ENCODE results near the gene DDX50. TPM values are rescaled to one million over a fixed set of nuclear protein-coding genes. Genes with fewer than 3 reads are reported as not detected.

DDX50 gene
- total and polyA plus RNA-seq, 5 experiments from 2014 or later, result 34.1 to 55.9 (median 45.7) TPM

- no peak overlapping the region for H3K27ac Mint-ChIP-seq
- H3K4me1 Mint-ChIP-seq, result no peaks in the 10 kb centered on the region
- POLR2A ChIA-PET, result no interaction called here
- DNase-seq (no peak), ATAC-seq (no peak)
- no peaks in the 10 kb centered on the region for H3K27me3 Mint-ChIP-seq
- H3K36me3 Mint-ChIP-seq, result no peaks in the 10 kb centered on the region
- H3K9me3 Mint-ChIP-seq, result peaks cover 0 to 2% (median 0%) of the 10 kb centered on the region in 9 donors
- no peak overlapping the region for H3K4me3 Mint-ChIP-seq
Observed at GRCh38 chr10:68876246-68877138, 24.6 kb upstream of the DDX50 start.

GRCh38 chr10:68877482-68878110 is 23.5 kb upstream of the DDX50 start:
- no peak overlapping the region for H3K4me3 Mint-ChIP-seq
- no peaks in the 10 kb centered on the region for H3K27me3 Mint-ChIP-seq
- no peaks in the 10 kb centered on the region for H3K36me3 Mint-ChIP-seq
- no peak overlapping the region for H3K27ac Mint-ChIP-seq
- POLR2A ChIA-PET, result no interaction called here
- H3K9me3 Mint-ChIP-seq, result no peaks in the 10 kb centered on the region
- DNase-seq (no peak), ATAC-seq (no peak)
- no peaks in the 10 kb centered on the region for H3K4me1 Mint-ChIP-seq

- Mint-ChIP-seq H3K27me3 (no peaks in the 10 kb centered on the region), H3K9me3 (no peaks in the 10 kb centered on the region), H3K36me3 (no peaks in the 10 kb centered on the region), H3K27ac (no peak overlapping the region), H3K4me1 (no peaks in the 10 kb centered on the region), H3K4me3 (no peak overlapping the region)
- no peak for DNase-seq
- ATAC-seq, result no peak
- POLR2A ChIA-PET, result no interaction called here
Observed at GRCh38 chr10:68878496-68878895, 22.6 kb upstream of the DDX50 start.

DNA sequence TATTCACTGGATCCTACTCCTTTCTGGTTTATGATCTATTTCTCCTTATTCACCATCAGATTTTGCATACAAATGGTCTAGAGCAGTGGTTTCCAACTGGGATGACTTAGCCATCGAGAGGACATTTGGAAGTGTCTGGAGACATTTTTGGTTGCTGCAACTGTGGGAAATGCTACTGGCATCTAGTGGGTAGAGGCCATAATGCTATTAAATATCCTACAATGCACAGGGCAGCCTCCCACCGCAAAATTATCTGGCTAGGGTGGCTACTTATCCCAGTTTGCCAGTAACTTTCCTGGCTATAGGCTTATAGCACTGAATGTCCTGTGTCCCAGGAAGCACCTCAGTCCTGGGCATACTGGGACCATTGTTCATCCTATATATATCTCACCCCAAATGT is 21.5 kb upstream of the DDX50 start:
- DNase-seq (no peak), ATAC-seq (no peak)
- Mint-ChIP-seq H3K27me3 (no peaks in the 10 kb centered on the region), H3K4me3 (no peak overlapping the region), H3K9me3 (no peaks in the 10 kb centered on the region), H3K4me1 (no peaks in the 10 kb centered on the region), H3K27ac (no peak overlapping the region), H3K36me3 (no peaks in the 10 kb centered on the region)
- POLR2A ChIA-PET, result no interaction called here

- Mint-ChIP-seq H3K27ac (no peak overlapping the region), H3K4me1 (no peaks in the 10 kb centered on the region), H3K36me3 (no peaks in the 10 kb centered on the region), H3K27me3 (no peaks in the 10 kb centered on the region), H3K4me3 (no peak overlapping the region), H3K9me3 (no peaks in the 10 kb centered on the region)
- POLR2A ChIA-PET, result no interaction called here
- DNase-seq (no peak), ATAC-seq (no peak)
Observed at GRCh38 chr10:68880181-68880580, 20.9 kb upstream of the DDX50 start.

DNA sequence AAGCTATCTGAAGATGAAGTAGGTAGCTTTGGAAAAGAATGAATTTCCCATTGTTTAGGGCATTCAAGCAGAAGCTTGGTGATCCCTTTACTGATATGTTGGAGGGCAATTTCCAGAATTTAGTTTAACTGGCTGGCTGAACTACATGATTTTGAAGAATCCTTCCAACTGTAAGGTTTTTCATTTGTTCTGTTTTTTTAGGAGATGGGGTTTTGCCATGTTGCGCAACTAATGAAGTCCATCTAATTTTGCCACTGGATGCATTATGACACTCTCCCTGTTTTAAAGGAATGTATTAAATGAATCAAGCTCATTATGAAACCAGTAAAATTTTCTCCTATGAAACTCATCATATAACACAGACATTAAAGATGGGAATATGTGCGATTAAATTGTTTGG is 6.1 kb upstream of the DDX50 start:
- no peaks in the 10 kb centered on the region for H3K9me3 Mint-ChIP-seq
- H3K4me3 Mint-ChIP-seq, result no peak overlapping the region
- POLR2A ChIA-PET, result interaction anchor here (0.6 kb wide), 1 partner anchor 93 kb away, joined by 3 read pairs; the partner anchor contains the start of gene KIFBP
- no peak overlapping the region for H3K27ac Mint-ChIP-seq
- peaks cover 0 to 4% (median 0%) of the 10 kb centered on the region in 5 donors for H3K27me3 Mint-ChIP-seq
- peaks cover 1 to 5% (median 2%) of the 10 kb centered on the region in 4 donors for H3K4me1 Mint-ChIP-seq
- H3K36me3 Mint-ChIP-seq, result no peaks in the 10 kb centered on the region
- ATAC-seq, result no peak
- no peak for DNase-seq

DNA sequence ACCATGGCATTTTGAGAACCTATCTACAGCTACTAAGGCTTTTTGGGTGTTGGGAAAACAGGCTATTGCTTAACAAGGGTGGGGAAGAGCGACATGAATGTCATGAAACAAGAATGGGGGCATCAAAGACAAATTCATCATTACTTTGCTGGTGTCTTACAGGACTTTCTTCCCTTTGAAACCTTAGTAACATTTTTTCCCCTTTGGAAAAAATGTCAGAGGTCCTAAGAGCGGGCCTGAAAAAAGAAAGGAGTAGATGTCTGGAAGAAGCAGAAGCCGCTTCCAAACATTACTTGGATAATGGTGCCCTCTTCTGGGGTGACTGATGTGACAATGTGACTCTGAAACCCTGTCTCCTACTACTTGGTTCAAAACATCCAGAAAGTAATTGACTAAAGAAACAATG is 3.8 kb upstream of the DDX50 start:
- Mint-ChIP-seq H3K4me3 (no peak overlapping the region), H3K36me3 (no peaks in the 10 kb centered on the region), H3K27ac (peak overlapping the region in 1 of 10 donors; percentile 60), H3K4me1 (peaks cover 9 to 24% (median 17%) of the 10 kb centered on the region in 4 donors), H3K9me3 (no peaks in the 10 kb centered on the region), H3K27me3 (peaks cover 0 to 4% (median 0%) of the 10 kb centered on the region in 5 donors)
- DNase-seq (peak in 7 of 10 donors; percentile 13 to 59 (median 27)), ATAC-seq (no peak)
- POLR2A ChIA-PET, result no interaction called here

GRCh38 chr10:68899186-68899745 is 1.8 kb upstream of the DDX50 start:
- DNase-seq (no peak), ATAC-seq (no peak)
- Mint-ChIP-seq H3K27me3 (peaks cover 0 to 3% (median 0%) of the 10 kb centered on the region in 5 donors), H3K9me3 (no peaks in the 10 kb centered on the region), H3K4me1 (peaks cover 18 to 37% (median 32%) of the 10 kb centered on the region in 4 donors), H3K4me3 (peak overlapping the region in 9 of 10 donors; percentile 0 to 100 (median 35)), H3K27ac (peak overlapping the region in 8 of 10 donors; percentile 3 to 100 (median 91)), H3K36me3 (peaks cover 0 to 6% (median 0%) of the 10 kb centered on the region in 3 donors)
- POLR2A ChIA-PET, result interaction anchor here (0.5 to 1.8 kb wide), 5 partner anchors 21 to 567 kb away, joined by 3 to 11 read pairs (median 3); partner anchors contain the start of genes HNRNPH3, PBLD, RUFY2 and SUPV3L1

GRCh38 chr10:68900427-68901104 is 549 bp upstream of the DDX50 start:
- Mint-ChIP-seq H3K9me3 (no peaks in the 10 kb centered on the region), H3K27me3 (peaks cover 0 to 3% (median 0%) of the 10 kb centered on the region in 5 donors), H3K4me1 (peaks cover 21 to 43% (median 42%) of the 10 kb centered on the region in 4 donors), H3K36me3 (peaks cover 0 to 12% (median 0%) of the 10 kb centered on the region in 3 donors), H3K4me3 (peak overlapping the region; percentile 87 to 100 (median 98)), H3K27ac (peak overlapping the region; percentile 97 to 100 (median 99))
- peak in 1 of 10 donors; percentile 59 for DNase-seq
- peak; percentile 0 to 68 for ATAC-seq
- POLR2A ChIA-PET, result interaction anchor here (0.5 to 2.1 kb wide), 13 partner anchors 10 to 1124 kb away, joined by 3 to 20 read pairs (median 4); partner anchors contain the start of genes CCAR1, DDX21, HNRNPH3 and KIFBP

- Mint-ChIP-seq H3K4me1 (peaks cover 31 to 57% (median 55%) of the 10 kb centered on the region in 4 donors), H3K4me3 (peak overlapping the region; percentile 84 to 100 (median 98)), H3K36me3 (peaks cover 0 to 27% (median 5%) of the 10 kb centered on the region in 3 donors), H3K27ac (peak overlapping the region in 9 of 10 donors; percentile 64 to 100 (median 97)), H3K27me3 (peaks cover 0 to 2% (median 0%) of the 10 kb centered on the region in 5 donors), H3K9me3 (no peaks in the 10 kb centered on the region)
- ATAC-seq (no peak), DNase-seq (no peak)
- POLR2A ChIA-PET, result interaction anchor here (1.2 kb wide), 1 partner anchor 569 kb away, joined by 7 read pairs; no protein-coding TSS in a partner anchor
Observed at GRCh38 chr10:68902382-68902781, 1.3 kb downstream of the DDX50 start.

DNA sequence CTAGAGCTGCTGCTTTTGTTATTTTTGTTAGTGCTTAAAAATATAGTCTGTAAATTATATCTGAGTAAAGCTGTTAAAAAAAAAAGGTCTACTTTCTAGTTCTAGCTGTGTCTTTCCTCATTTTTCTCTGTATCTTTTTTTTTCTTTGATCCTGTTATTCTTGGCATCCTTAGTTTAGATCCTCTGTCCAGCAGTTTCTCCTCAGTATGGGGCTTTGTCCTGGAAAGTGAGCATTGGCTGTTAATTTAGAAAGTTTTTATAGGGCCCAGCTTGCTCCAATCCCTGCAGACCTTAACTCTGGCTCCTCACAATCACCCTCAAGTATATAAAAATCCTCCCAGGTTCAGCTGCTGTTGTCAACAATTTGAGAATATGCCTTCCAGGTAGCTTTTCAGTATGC is 23.5 kb downstream of the DDX50 start:
- Mint-ChIP-seq H3K4me1 (peaks cover 4 to 12% (median 8%) of the 10 kb centered on the region in 4 donors), H3K4me3 (no peak overlapping the region), H3K27me3 (no peaks in the 10 kb centered on the region), H3K36me3 (peaks cover 0 to 77% (median 3%) of the 10 kb centered on the region in 3 donors), H3K27ac (peak overlapping the region in 5 of 10 donors; percentile 0 to 66 (median 22)), H3K9me3 (no peaks in the 10 kb centered on the region)
- ATAC-seq, result no peak
- POLR2A ChIA-PET, result interaction anchor here (0.7 kb wide), 1 partner anchor 167 kb away, joined by 6 read pairs; no protein-coding TSS in a partner anchor
- DNase-seq, result no peak

DNA sequence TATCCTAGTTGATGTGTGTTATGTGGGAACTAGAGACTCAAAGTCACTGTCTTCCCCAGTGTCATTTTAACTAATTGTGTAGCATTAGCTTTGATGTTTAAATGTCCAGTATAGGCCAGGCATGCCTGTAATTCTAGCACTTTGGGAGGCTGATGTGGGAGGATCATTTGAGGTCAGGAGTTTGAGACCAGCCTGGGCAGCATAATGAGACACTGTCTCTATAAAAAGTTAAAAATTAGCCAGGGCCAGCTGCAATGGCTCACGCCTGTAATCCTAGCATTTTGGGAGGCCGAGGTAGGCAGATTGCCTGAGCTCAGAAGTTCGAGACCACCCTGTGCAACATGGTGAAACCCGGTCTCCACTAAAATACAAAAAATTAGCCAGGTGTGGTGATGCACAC is 24.4 kb downstream of the DDX50 start:
- H3K4me1 Mint-ChIP-seq, result peaks cover 4 to 16% (median 8%) of the 10 kb centered on the region in 4 donors
- H3K9me3 Mint-ChIP-seq, result no peaks in the 10 kb centered on the region
- H3K27me3 Mint-ChIP-seq, result no peaks in the 10 kb centered on the region
- H3K4me3 Mint-ChIP-seq, result no peak overlapping the region
- peaks cover 0 to 77% (median 3%) of the 10 kb centered on the region in 3 donors for H3K36me3 Mint-ChIP-seq
- peak overlapping the region in 2 of 10 donors; percentile 31 to 69 for H3K27ac Mint-ChIP-seq
- POLR2A ChIA-PET, result no interaction called here
- ATAC-seq (no peak), DNase-seq (no peak)
